Measurements from ENCODE around the gene C7orf33.

DNA sequence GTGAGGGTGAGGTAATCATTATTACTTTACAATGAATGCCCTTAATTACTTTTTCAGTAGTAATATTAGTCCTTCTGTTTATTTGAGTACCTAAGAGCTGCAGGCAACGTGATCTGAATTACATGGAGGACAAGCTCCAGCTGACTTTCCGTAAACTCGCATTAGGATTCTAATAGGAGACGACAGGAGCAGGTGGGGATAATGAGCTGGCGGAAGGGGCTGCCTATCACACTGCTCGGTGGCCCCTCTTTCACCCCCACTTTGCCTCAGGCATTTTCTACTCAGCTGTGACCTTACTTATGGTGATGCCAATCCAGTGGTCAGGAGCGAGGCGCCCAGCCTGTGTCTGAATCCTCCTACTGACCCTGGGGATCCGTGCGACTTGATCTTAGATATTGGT lies at the start of gene C7orf33:
- TF ChIP-seq SP1 (CRISPR knock-in tag; IDR thresholded peaks at IDR 0.05) (no peak), HDAC2 (IDR thresholded peaks at IDR 0.05) (no peak), NFYB (IDR thresholded peaks at IDR 0.05; ENCODE audit: extremely low read depth, insufficient read length) (no peak), HMG20A (CRISPR knock-in tag; conservative IDR thresholded peaks at IDR 0.05) (no peak), CHD2 (IDR thresholded peaks at IDR 0.05; ENCODE audit: low read depth, low read length) (no peak), BCL6 (CRISPR knock-in tag; IDR thresholded peaks at IDR 0.05) (no peak), KLF13 (tag; IDR thresholded peaks at IDR 0.05; ENCODE audit: borderline replicate concordance, low read depth) (no peak), CTBP1 (IDR thresholded peaks at IDR 0.05; ENCODE audit: borderline replicate concordance) (no peak), SRF (CRISPR knock-in tag; IDR thresholded peaks at IDR 0.05) (no peak), ETV1 (tag; conservative IDR thresholded peaks at IDR 0.05; ENCODE audit: low read depth) (no peak), MYC (IDR thresholded peaks at IDR 0.05; ENCODE audit: low read depth, low read length) (no peak), MYC (CRISPR knock-in tag; IDR thresholded peaks at IDR 0.05; ENCODE audit: borderline replicate concordance, low read depth) (no peak), FOXK2 (conservative IDR thresholded peaks at IDR 0.05 in 1 of 2, IDR thresholded peaks at IDR 0.05 in 1 of 2; ENCODE audit: low read depth in 2 of 2) (no peak), EZH2 (IDR thresholded peaks at IDR 0.05; ENCODE audit: borderline replicate concordance, low read depth, low read length) (no peak)
- TF ChIP-seq, protein P1, sequence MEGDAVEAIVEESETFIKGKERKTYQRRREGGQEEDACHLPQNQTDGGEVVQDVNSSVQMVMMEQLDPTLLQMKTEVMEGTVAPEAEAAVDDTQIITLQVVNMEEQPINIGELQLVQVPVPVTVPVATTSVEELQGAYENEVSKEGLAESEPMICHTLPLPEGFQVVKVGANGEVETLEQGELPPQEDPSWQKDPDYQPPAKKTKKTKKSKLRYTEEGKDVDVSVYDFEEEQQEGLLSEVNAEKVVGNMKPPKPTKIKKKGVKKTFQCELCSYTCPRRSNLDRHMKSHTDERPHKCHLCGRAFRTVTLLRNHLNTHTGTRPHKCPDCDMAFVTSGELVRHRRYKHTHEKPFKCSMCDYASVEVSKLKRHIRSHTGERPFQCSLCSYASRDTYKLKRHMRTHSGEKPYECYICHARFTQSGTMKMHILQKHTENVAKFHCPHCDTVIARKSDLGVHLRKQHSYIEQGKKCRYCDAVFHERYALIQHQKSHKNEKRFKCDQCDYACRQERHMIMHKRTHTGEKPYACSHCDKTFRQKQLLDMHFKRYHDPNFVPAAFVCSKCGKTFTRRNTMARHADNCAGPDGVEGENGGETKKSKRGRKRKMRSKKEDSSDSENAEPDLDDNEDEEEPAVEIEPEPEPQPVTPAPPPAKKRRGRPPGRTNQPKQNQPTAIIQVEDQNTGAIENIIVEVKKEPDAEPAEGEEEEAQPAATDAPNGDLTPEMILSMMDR (IDR thresholded peaks at IDR 0.05 in 2 of 3, conservative IDR thresholded peaks at IDR 0.05 in 1 of 3; ENCODE audit: insufficient read depth in 2 of 3, low read depth in 1 of 3, low read length in 3 of 3), result no peak
